ENCODE results near the gene MATK.

The MATK gene

DNA sequence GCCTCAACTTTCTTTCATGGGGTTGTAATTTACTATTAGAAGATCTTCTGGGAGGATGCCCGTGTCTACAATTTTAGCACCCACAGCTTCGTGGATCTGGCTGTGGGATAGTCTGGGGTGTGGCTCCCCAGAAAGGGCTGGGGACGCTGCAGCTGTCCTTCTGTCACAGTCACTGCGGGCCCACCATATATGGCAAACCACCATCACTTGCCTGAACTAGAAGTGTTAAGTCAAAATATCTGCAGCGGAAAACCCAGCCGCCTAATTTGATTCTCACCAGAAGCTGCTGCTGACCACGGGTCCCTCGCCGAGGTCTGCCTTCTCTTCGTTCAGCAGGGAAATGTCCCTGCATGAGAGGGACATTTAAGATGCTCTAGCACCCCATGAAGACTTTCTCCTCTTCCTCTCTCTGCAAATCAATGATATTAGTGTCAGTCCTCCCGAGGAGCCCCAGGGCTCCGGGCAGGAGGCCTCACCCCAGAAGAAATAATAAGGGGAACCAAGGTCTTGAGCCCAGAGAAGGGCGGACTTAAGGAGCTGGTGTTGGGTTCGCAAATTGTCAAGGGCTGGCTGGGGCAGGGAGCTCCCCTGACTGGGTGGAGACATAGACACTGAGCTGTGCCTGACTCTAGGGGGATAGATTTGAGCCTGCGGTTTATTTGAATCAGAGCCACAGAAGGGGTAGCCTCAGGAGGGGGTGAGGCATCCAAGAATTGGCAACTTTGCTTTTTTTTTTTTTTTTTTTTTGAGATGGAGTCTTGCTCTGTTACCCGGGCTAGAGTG is 3.0 kb upstream of the MATK start:
- DNase-seq (ENCODE audit: low spot score), result no peak

DNA sequence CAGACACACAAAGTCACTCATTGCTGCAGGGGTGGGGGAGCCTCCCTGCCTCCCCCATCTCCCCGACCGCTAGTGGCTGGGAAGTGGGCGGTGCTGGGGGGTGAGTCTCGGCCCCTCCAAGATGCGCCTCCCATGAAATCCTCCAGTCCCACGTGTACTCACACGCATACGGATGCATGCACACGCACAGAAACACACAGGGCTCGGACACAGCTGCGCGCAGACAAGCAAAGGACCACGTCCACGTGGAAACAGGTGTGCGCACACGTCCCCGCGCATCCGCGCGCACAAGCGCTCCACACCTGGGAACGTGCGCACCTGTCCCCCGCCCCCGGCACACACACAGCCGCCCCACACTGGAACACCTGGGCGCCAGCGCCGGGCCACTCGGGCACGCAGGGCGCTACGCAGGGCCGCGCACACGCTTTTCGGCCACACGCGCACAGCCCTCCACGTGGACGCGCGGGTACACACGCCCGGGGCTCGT is 687 bp downstream of the MATK start:
- no peak for DNase-seq (ENCODE audit: low spot score)

GRCh38 chr19:3784607-3785450 is 1.4 kb downstream of the MATK start:
- DNase-seq (ENCODE audit: low spot score), result no peak

GRCh38 chr19:3783660-3784584 is 2.3 kb downstream of the MATK start:
- no peak for DNase-seq (ENCODE audit: low spot score)

GRCh38 chr19:3782903-3783302 is 3.3 kb downstream of the MATK start:
- DNase-seq (ENCODE audit: low spot score), result no peak

DNA sequence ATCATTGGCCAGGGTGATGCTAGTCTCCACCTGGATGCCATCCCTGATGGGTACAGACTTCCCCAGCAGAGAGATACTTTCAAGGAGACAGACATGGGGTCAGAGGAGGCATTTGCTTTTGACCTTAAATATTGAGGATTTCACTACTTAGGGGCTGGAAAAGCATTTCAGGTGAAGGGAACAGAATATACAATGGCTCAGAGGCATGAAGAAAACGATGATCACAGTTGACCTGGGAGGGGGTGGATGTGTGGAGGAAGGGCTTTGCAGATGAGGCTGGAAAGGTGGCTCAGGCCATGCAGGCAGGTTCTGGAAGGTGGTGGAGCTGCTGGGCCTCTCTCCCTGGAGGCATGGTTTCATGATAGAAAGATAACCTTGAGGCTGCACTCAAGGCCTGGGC is 3.9 kb downstream of the MATK start:
- DNase-seq (ENCODE audit: low spot score), result no peak

DNA sequence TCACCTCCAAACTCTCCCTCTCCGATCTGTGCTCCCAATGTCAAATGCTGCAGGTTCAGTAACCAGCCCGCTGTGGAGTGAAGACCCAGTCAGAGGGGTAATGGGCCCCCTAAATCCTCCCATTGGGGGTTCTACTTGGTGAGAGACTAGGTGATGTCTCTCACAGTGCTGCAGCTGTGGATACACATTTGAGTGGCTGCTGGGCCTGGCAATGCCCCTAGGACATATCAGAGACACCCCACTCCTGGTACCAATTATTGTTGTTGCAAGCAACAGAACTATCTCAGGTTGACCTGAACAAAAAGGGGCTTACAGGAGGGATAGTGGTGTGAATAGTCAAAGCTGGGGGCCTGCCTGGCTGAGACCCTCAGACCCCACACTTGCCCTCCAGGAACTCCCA is 4.6 kb downstream of the MATK start:
- no peak for DNase-seq (ENCODE audit: low spot score)

DNA sequence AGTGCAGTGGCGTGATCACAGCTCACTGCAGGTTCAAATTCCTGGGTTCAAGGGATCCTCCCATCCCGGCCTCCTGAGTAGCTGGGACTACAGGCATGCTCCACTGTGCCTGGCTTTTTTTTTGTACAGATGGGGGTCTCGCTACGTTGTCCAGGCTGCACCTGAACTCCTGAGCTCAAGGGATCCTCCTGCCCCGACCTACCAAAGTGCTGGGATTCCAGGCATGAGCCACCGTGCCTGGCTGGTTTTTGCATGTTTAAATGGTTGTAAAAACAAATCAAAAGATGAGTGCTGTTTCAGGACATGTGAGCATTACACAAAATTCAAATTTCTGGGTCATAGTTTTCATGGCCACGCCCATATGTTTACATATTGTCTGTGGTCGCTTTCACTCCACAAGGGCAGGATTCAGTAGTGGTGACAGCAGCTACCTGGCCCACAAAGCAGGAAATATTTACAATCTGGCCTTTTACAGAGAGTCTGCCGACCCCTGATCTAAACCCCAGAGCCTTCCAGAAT is 5.3 kb downstream of the MATK start:
- DNase-seq (ENCODE audit: low spot score), result no peak

GRCh38 chr19:3778899-3779723 is 7.1 kb downstream of the MATK start:
- DNase-seq (ENCODE audit: low spot score), result no peak

GRCh38 chr19:3778104-3778867 is 7.9 kb downstream of the MATK start:
- DNase-seq (ENCODE audit: low spot score), result no peak

DNA sequence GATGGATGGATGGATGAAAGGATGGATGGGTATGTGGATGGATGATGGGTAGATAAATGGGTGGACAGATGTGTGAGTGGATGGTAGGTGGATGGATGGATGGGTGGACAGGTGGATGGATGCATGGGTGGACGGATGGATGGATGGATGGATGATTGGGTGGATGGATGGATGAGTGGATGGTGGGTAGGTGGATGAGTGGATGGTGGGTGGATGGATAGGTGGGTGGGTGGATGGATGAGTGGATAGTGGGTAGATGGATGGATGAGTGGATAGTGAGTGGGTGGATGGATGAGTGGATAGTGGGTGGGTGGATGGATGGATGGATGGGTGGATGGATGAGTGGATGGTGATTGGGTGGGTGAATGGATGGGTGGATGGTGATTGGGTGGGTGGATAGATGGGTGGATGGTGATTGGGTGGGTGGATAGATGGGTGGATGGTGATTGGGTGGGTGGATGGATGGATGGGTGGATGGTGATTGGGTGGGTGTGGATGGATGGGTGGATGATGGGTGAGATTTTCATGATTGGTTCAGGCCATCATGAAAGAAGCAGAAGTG is 9.6 kb downstream of the MATK start:
- no peak for DNase-seq (ENCODE audit: low spot score)

GRCh38 chr19:3775831-3776230 is 10.3 kb downstream of the MATK start:
- no peak for DNase-seq (ENCODE audit: low spot score)

- no peak for DNase-seq (ENCODE audit: low spot score)
These were observed 10.8 kb downstream of the MATK start for GRCh38 chr19:3775374-3775711.

- DNase-seq (ENCODE audit: low spot score), result no peak
These were observed 11.4 kb downstream of the MATK start for GRCh38 chr19:3774621-3775373.

GRCh38 chr19:3773814-3774515 is 12.2 kb downstream of the MATK start:
- no peak for DNase-seq (ENCODE audit: low spot score)

DNA sequence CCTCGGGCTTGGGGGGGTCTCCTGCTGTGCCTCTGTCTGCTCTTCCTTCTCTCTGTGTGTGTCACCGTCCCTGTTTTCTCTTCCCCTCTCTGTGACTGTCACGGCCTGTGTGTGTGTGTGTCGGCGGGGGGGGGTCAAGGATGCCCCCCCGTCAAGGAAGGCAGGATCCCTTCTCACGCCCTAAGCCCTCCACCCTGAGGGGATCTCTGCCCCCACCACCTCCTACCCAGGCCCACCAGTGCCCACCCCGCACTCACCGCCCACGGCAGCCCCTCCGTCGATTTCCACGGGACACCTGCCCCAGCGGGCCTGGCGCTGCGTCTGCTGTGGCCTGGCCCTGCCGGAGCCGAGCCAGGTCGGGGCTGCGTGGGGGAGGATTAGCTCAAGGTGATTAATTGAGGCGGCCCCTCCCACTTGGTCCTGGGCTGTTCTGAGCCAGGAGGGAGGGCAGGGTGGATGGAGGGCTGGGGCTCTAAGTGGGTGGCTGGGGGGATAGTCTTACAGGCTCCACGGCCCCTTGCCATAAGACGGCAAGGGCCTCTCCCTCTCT is 14.2 kb downstream of the MATK start, which contains the start of gene RAX2:
Gene RAX2, minus strand, starts transcription at position 323 of the 550 bp plus-strand sequence. CDS start 486 bp downstream, outside the sequence.
- no peak for DNase-seq (ENCODE audit: low spot score)

DNA sequence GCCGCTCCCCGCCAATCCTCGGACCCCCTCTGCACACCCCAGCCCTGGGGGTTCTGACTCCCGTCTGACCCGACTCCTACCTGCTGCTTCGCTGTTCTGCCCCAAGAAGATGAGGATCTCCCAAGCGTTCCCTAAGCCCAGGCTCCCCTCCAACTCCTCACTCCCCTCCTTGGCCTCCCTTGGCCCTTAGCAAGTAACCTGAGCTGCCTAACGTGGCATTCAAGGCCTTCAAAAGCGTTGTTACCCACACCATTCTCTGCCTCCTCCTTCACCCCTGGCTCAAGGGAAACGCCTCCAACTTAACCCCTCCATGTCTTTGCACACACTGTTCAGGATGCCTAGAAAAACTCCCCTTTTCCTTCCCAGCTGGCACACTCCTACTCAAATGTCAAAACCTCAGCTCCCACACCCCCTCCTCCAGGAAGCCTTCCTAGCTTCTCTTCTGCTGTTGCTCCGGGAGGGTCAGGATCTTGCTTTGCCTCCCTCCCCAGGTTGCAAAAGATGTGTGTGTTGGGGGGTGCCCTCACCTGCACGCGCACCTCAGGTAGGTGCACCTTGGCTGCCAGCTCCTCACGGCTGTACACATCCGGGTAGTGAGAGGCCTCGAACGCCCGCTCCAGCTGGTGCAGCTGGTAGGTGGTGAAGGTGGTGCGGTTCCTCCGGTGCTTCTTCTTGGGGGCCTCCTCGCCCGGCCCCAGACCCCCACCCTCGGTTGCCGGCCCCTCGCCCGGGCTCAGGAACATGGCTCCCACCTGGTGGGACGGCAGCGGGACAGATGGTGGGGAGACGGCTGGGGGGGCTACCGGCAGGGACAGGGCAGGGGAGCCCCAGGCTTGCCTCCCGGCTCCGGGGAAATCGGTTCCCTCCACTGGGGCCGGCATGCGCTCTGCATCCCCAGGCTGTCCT is 14.9 kb downstream of the MATK start:
- DNase-seq (ENCODE audit: low spot score), result no peak
